ENCODE results near the gene RAET1E. TPM values are rescaled to one million over a fixed set of nuclear protein-coding genes. Genes with fewer than 3 reads are reported as not detected.
"Not testable (repeated sequence)": the region's sequence is repeated elsewhere in the genome, so short reads cannot be mapped to it uniquely, and the experiment has no call there.

Gene RAET1E
- total RNA-seq, 2 donors from 2014 or later = 0.21 TPM; not detected in 1

GRCh38 chr6:149933036-149933435, 35.1 kb upstream of the RAET1E start:
- H3K9ac ChIP-seq (ENCODE audit: low read depth in 2 of 2, low read length in 2 of 2) = no peak overlapping the region
- H3K9me3 ChIP-seq = no peaks in the 10 kb centered on the region
- peaks cover 20% of the 10 kb centered on the region for H3K27me3 ChIP-seq
- intact Hi-C loops (cut with DNase I) = no loop called here
- no peaks in the 10 kb centered on the region for H3K4me1 ChIP-seq
- no peak overlapping the region for H3K4me3 ChIP-seq
- H3K36me3 ChIP-seq = no peaks in the 10 kb centered on the region
- H3K27ac ChIP-seq = no peak overlapping the region
- TF ChIP-seq CTCF (IDR thresholded peaks at IDR 0.05) = no peak
- DNase-seq = no peak

GRCh38 chr6:149931501-149931900, 33.6 kb upstream of the RAET1E start:
- no peaks in the 10 kb centered on the region for H3K36me3 ChIP-seq
- H3K27ac ChIP-seq = no peak overlapping the region
- no peak for DNase-seq
- H3K9ac ChIP-seq (ENCODE audit: low read depth in 2 of 2, low read length in 2 of 2) = no peak overlapping the region
- H3K9me3 ChIP-seq = no peaks in the 10 kb centered on the region
- H3K4me1 ChIP-seq = no peaks in the 10 kb centered on the region
- peaks cover 12% of the 10 kb centered on the region for H3K27me3 ChIP-seq
- intact Hi-C loops (cut with DNase I) = no loop called here
- TF ChIP-seq CTCF (IDR thresholded peaks at IDR 0.05) = no peak
- no peak overlapping the region for H3K4me3 ChIP-seq

- Histone ChIP-seq H3K27ac (no peak overlapping the region), H3K9ac (ENCODE audit: low read depth in 2 of 2, low read length in 2 of 2) (no peak overlapping the region), H3K36me3 (no peaks in the 10 kb centered on the region), H3K4me3 (no peak overlapping the region), H3K4me1 (no peaks in the 10 kb centered on the region), H3K27me3 (peaks cover 16% of the 10 kb centered on the region), H3K9me3 (no peaks in the 10 kb centered on the region)
- no peak for DNase-seq
- intact Hi-C loops (cut with DNase I) = loop anchor here (5.0 kb wide), 1 partner anchor 207 kb away; no protein-coding TSS in a partner anchor
- TF ChIP-seq CTCF (IDR thresholded peaks at IDR 0.05) = no peak
Observed at GRCh38 chr6:149929422-149929821, 31.5 kb upstream of the RAET1E start.

GRCh38 chr6:149927025-149927424, 29.1 kb upstream of the RAET1E start:
- intact Hi-C loops (cut with DNase I) = loop anchor here (5.0 kb wide), 1 partner anchor 205 kb away; no protein-coding TSS in a partner anchor
- not testable (repeated sequence) for H3K9ac ChIP-seq (ENCODE audit: low read depth in 2 of 2, low read length in 2 of 2); H3K4me1 ChIP-seq; H3K4me3 ChIP-seq; H3K9me3 ChIP-seq; H3K27me3 ChIP-seq; H3K27ac ChIP-seq; DNase-seq; H3K36me3 ChIP-seq

- Histone ChIP-seq H3K9me3 (no peaks in the 10 kb centered on the region), H3K4me1 (no peaks in the 10 kb centered on the region), H3K4me3 (peak overlapping the region; percentile 42), H3K9ac (ENCODE audit: low read depth in 2 of 2, low read length in 2 of 2) (peak overlapping the region; percentile 55 to 72), H3K36me3 (no peaks in the 10 kb centered on the region), H3K27me3 (peaks cover 10% of the 10 kb centered on the region), H3K27ac (no peak overlapping the region)
- intact Hi-C loops (cut with DNase I) = loop anchor here (2.0 to 5.0 kb wide), 2 partner anchors 89 to 204 kb away; no protein-coding TSS in a partner anchor
- DNase-seq = peak; percentile 97
- TF ChIP-seq CTCF (IDR thresholded peaks at IDR 0.05) = peak; percentile 87
Observed at GRCh38 chr6:149925974-149926777, 28.3 kb upstream of the RAET1E start.
